Measurements from ENCODE around the gene UTS2B. TPM values are rescaled to one million over a fixed set of nuclear protein-coding genes. Genes with fewer than 3 reads are reported as not detected.

The UTS2B gene
- total and polyA plus RNA-seq, 2 of the 13 experiments (the other 11 are each of a cell fraction or from before 2014, with no cell fraction given) = 0.03 to 0.46 TPM

GRCh38 chr3:191338177-191338488, 7.8 kb upstream of the UTS2B start:
- Histone ChIP-seq H3K4me2 (ENCODE audit: low read depth, low read length) (no peak overlapping the region), H3K9ac (ENCODE audit: insufficient read depth, low read depth, low read length) (no peak overlapping the region), H3K27ac (ENCODE audit: extremely low read length, insufficient read depth, low read length) (no peak overlapping the region), H3K4me1 (ENCODE audit: insufficient read depth, low read length) (peaks cover 96% of the 10 kb centered on the region), H3K27me3 (ENCODE audit: control insufficient read depth in 1 of 2, insufficient read depth in 2 of 2, low read length in 2 of 2) (no peaks in the 10 kb centered on the region), H3K79me2 (ENCODE audit: insufficient read depth, low read length) (peaks cover 99% of the 10 kb centered on the region), H3K9me3 (ENCODE audit: low read length) (no peaks in the 10 kb centered on the region), H4K20me1 (ENCODE audit: insufficient read depth, low read length) (peaks cover 42% of the 10 kb centered on the region), H3K36me3 (replicated peaks in 1 of 2; ENCODE audit: control insufficient read depth in 1 of 2, insufficient read depth in 2 of 2, low read length in 2 of 2) (no peaks in the 10 kb centered on the region; a peak in 1 of 5 replicates), H2AFZ (ENCODE audit: low read length) (no peak overlapping the region), H3K4me3 (replicated peaks in 1 of 3; ENCODE audit: insufficient read depth in 1 of 3, low read depth in 2 of 3, low read length in 3 of 3) (no peak overlapping the region)
- CTCF ChIA-PET (ENCODE audit: low intra/inter-chr PET ratio, low total read pairs) = no interaction called here
- intact Hi-C loops (cut with micrococcal nuclease; ENCODE audit: unreplicated experiment) (loop anchor here (2.0 to 5.0 kb wide), 2 partner anchors 15 to 34 kb away; no protein-coding TSS in a partner anchor), in situ Hi-C loops (cut with HindIII; ENCODE audit: extremely low pct_ligation_motif_present, low pct_unique_long_range_greater_than_20kb) (no loop called here)
- ATAC-seq = no peak
- 93% methylated on average over 4 of the region's 4 CpGs for WGBS (ENCODE audit: low lambda C conversion rate)
- no peak for TF ChIP-seq ZNF570 (CRISPR knock-in tag; IDR thresholded peaks at IDR 0.05; ENCODE audit: borderline replicate concordance)
- TF ChIP-seq PHF8 (CRISPR knock-in tag; IDR thresholded peaks at IDR 0.05) = no peak
- TF ChIP-seq ZNF234 (CRISPR knock-in tag; conservative IDR thresholded peaks at IDR 0.05) = no peak
- TF ChIP-seq ARHGAP35 (CRISPR knock-in tag; IDR thresholded peaks at IDR 0.05; ENCODE audit: borderline replicate concordance) = no peak
- TF ChIP-seq SPEN (CRISPR knock-in tag; IDR thresholded peaks at IDR 0.05; ENCODE audit: low read depth) = no peak
- TF ChIP-seq MLLT10 (CRISPR knock-in tag; IDR thresholded peaks at IDR 0.05) = no peak
- no peak for TF ChIP-seq ZNF557 (CRISPR knock-in tag; IDR thresholded peaks at IDR 0.05)
- TF ChIP-seq ZNF614 (CRISPR knock-in tag; IDR thresholded peaks at IDR 0.05; ENCODE audit: borderline replicate concordance) = no peak
- TF ChIP-seq ZMYM3 (CRISPR knock-in tag; IDR thresholded peaks at IDR 0.05) = no peak
- no peak for TF ChIP-seq BHLHE40 (IDR thresholded peaks at IDR 0.05; ENCODE audit: low read length)
- no peak for TF ChIP-seq ZZZ3 (CRISPR knock-in tag; IDR thresholded peaks at IDR 0.05; ENCODE audit: borderline replicate concordance)
- TF ChIP-seq NFAT5 (CRISPR knock-in tag; IDR thresholded peaks at IDR 0.05) = no peak
- no peak for TF ChIP-seq KDM5A (IDR thresholded peaks at IDR 0.05; ENCODE audit: borderline replicate concordance, low read length)
- FAIRE-seq = no peak
- DNase-seq (ENCODE audit: low spot score) = no peak
- no TSS peak for BruUV-seq (replicated peaks)
- POLR2A ChIA-PET = interaction anchor here (1.0 kb wide), 1 partner anchor 9 kb away, joined by 3 read pairs; the partner anchor contains the start of gene CCDC50
